ENCODE results near the gene ITPA. TPM values are rescaled to one million over a fixed set of nuclear protein-coding genes. Genes with fewer than 3 reads are reported as not detected.

ITPA gene
- total and polyA plus RNA-seq, 2 of the 4 experiments (the other 2 are of a cell fraction) = 32.4 to 49.0 TPM

GRCh38 chr20:3210346-3210745 is 1.0 kb downstream of the ITPA start:
- H3K14ac ChIP-seq (replicated peaks; ENCODE audit: low read depth, low read length) = peak overlapping the region; percentile 99
- ChIA-PET POLR2A (ENCODE audit: unreplicated experiment) (no interaction called here), CTCF (interaction anchor here (1.5 kb wide), 1 partner anchor 9 kb away, joined by 5 read pairs; no protein-coding TSS in a partner anchor)
- peaks cover 20 to 69% of the 10 kb centered on the region in 2 experiments; a peak in 3 of 4 replicates for H3K79me1 ChIP-seq (ENCODE audit: low read depth in 1 of 2, low read length in 2 of 2)
- peak overlapping the region; percentile 72 for H2AK5ac ChIP-seq (ENCODE audit: low read depth, low read length)
- peak overlapping the region; percentile 94 for H3K9ac ChIP-seq (ENCODE audit: low read depth, low read length)
- H3K4me2 ChIP-seq (ENCODE audit: low read depth, low read length) = peak overlapping the region; percentile 97
- in situ Hi-C loops (cut with MboI; ENCODE audit: low sequenced_read_pairs) = no loop called here
- ATAC-seq (ENCODE audit: low read depth) = no peak
- peaks cover 5% of the 10 kb centered on the region for H3K4me1 ChIP-seq (ENCODE audit: control insufficient read depth, insufficient read depth, low read length)
- peaks cover 15% of the 10 kb centered on the region for H3K9me1 ChIP-seq (ENCODE audit: insufficient read depth, low read length)
- H4K20me1 ChIP-seq (ENCODE audit: insufficient read depth, low read length) = no peaks in the 10 kb centered on the region
- peak overlapping the region; percentile 100 for H2AFZ ChIP-seq (replicated peaks; ENCODE audit: low read length, poor library complexity)
- peak overlapping the region; percentile 96; the same call in 1 of the 2 replicates for H4K91ac ChIP-seq (ENCODE audit: insufficient read depth, low read depth, low read length)
- H2BK120ac ChIP-seq (ENCODE audit: low read depth, low read length) = no peak overlapping the region
- peak overlapping the region; percentile 99 for H3K4ac ChIP-seq (ENCODE audit: low read depth, low read length)
- H2BK5ac ChIP-seq (ENCODE audit: low read depth, low read length, poor library complexity, severe bottlenecking) = peak overlapping the region; percentile 90
- TF ChIP-seq SMC3 (IDR thresholded peaks at IDR 0.05; ENCODE audit: low read depth, low read length) = no peak
- no peak for TF ChIP-seq NFE2L2 (IDR thresholded peaks at IDR 0.05; ENCODE audit: low read depth, low read length)
- TF ChIP-seq FOS (IDR thresholded peaks at IDR 0.05; ENCODE audit: low read depth, low read length) = no peak
- no peak for TF ChIP-seq RFX5 (IDR thresholded peaks at IDR 0.05; ENCODE audit: low read depth, low read length)
- TF ChIP-seq MXI1 (IDR thresholded peaks at IDR 0.05; ENCODE audit: borderline replicate concordance, low read depth, low read length) = no peak
- no peak for TF ChIP-seq MAFK (IDR thresholded peaks at IDR 0.05; ENCODE audit: low read depth, low read length)
- no peak for TF ChIP-seq CTCF (conservative IDR thresholded peaks at IDR 0.05; ENCODE audit: low read depth, low read length)
- TF ChIP-seq BHLHE40 (IDR thresholded peaks at IDR 0.05; ENCODE audit: low read depth, low read length) = no peak
- TF ChIP-seq MAZ (IDR thresholded peaks at IDR 0.05; ENCODE audit: borderline replicate concordance, low read depth, low read length) = no peak
- TF ChIP-seq POLR2A (IDR thresholded peaks at IDR 0.05; ENCODE audit: low read depth, low read length) = no peak
- no peak for TF ChIP-seq RCOR1 (IDR thresholded peaks at IDR 0.05; ENCODE audit: insufficient replicate concordance, low read length)
- no peak for TF ChIP-seq USF2 (IDR thresholded peaks at IDR 0.05; ENCODE audit: low read depth, low read length)
- H3K36me3 ChIP-seq (ENCODE audit: control insufficient read depth, insufficient read depth, low read length) = peaks cover 14% of the 10 kb centered on the region
- no peak overlapping the region for H3K18ac ChIP-seq (ENCODE audit: low read depth, low read length)
- no peaks in the 10 kb centered on the region for H3K9me3 ChIP-seq (ENCODE audit: control insufficient read depth, insufficient read depth, low read length)
- peak overlapping the region; percentile 92 for H3K23ac ChIP-seq (ENCODE audit: low read depth, low read length)
- peak overlapping the region; percentile 69; the same call in 1 of the 2 replicates for H3K56ac ChIP-seq (ENCODE audit: extremely low read depth, insufficient read depth, low read length)
- peak overlapping the region; percentile 99 for H2AK9ac ChIP-seq (replicated peaks; ENCODE audit: low read depth, low read length, poor library complexity)
- WGBS, 2 experiments (ENCODE audit: extremely low coverage in 2 of 2, insufficient read length in 1 of 2) = 60% methylated on average over 1 of the region's 2 CpGs; no CpG with 5 or more reads in 1 of the 2 experiments
- no peak for DNase-seq
- intact Hi-C loops (cut with micrococcal nuclease) = loop anchor here (10.0 kb wide), 1 partner anchor 264 kb away; the partner anchor contains the start of gene ATRN
- H3K27me3 ChIP-seq (ENCODE audit: control insufficient read depth, insufficient read depth, low read length) = no peaks in the 10 kb centered on the region
- dilution Hi-C loops (cut with HindIII; ENCODE audit: low sequenced_read_pairs, unreplicated experiment) = no loop called here
- peak overlapping the region; percentile 86 for H3K4me3 ChIP-seq (ENCODE audit: insufficient read depth, low read depth, low read length)
- peak overlapping the region; percentile 89; the same call in 1 of the 2 replicates for H4K5ac ChIP-seq (ENCODE audit: low read depth, low read length)
- no peak overlapping the region for H2BK15ac ChIP-seq (ENCODE audit: low read depth, low read length)
- no peak overlapping the region for H3K27ac ChIP-seq (ENCODE audit: insufficient read depth, low read length)
- no peak overlapping the region for H2BK20ac ChIP-seq (ENCODE audit: low read depth, low read length)
- peak overlapping the region; percentile 99 to 100 for H4K8ac ChIP-seq (ENCODE audit: low read depth in 2 of 2, low read length in 2 of 2)
- no TSS peak for BruUV-seq (replicated peaks)

All from IMR-90 (cell line).